Esophagus squamous epithelium (tissue), 4 donors: ENCODE results near the gene FNDC8.

ENCODE experiments used
- POLR2A ChIP-seq, 4 donors: fragments of 450-650 bp; IDR thresholded peaks; one replicate each; pipeline ENCODE4 v1.6.1; 2017; ENCODE audit warnings: antibody characterized with exemption in 4 of 4, mild to moderate bottlenecking in 4 of 4, moderate library complexity in 3 of 4
- TF ChIP-seq, protein P1 (sequence below), 6 experiments: fragments of 450-650 bp in 4 of 6; fragments of 200-600 bp in 2 of 6; sonication (generic) in 2 of 6; IDR thresholded peaks; one replicate each; pipeline ENCODE4 v1.5.1; 2016 to 2019; ENCODE audit warnings: antibody characterized with exemption in 6 of 6, mild to moderate bottlenecking in 4 of 6, moderate library complexity in 4 of 6

- TF ChIP-seq, protein P1, sequence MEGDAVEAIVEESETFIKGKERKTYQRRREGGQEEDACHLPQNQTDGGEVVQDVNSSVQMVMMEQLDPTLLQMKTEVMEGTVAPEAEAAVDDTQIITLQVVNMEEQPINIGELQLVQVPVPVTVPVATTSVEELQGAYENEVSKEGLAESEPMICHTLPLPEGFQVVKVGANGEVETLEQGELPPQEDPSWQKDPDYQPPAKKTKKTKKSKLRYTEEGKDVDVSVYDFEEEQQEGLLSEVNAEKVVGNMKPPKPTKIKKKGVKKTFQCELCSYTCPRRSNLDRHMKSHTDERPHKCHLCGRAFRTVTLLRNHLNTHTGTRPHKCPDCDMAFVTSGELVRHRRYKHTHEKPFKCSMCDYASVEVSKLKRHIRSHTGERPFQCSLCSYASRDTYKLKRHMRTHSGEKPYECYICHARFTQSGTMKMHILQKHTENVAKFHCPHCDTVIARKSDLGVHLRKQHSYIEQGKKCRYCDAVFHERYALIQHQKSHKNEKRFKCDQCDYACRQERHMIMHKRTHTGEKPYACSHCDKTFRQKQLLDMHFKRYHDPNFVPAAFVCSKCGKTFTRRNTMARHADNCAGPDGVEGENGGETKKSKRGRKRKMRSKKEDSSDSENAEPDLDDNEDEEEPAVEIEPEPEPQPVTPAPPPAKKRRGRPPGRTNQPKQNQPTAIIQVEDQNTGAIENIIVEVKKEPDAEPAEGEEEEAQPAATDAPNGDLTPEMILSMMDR (IDR thresholded peaks at IDR 0.05), result no peak
- no peak for TF ChIP-seq POLR2A (IDR thresholded peaks at IDR 0.05)
Measured at GRCh38 chr17:35161281-35161761, 39.9 kb downstream of the FNDC8 start.
